DLD1 (cell line): Measurements from ENCODE around the gene ECM2.
"Not testable (repeated sequence)": the region's sequence is repeated elsewhere in the genome, so short reads cannot be mapped to it uniquely, and the experiment has no call there.

ENCODE experiments used
- in situ Hi-C: cut with HindIII; loops from 2 replicates; pipeline ENCODE4 v1.10.0; 2017; ENCODE audit warnings: low sequenced_read_pairs

The ECM2 gene

GRCh38 chr9:92535940-92536850 is at the start of gene ECM2:
Gene ECM2, minus strand, starts transcription at chr9:92535990. Its CDS starts 13,124 bp downstream, at chr9:92522866.
- in situ Hi-C loops = no loop called here

- in situ Hi-C loops = no loop called here
Measured at GRCh38 chr9:92576175-92576574, 40.4 kb upstream of the ECM2 start.

- in situ Hi-C loops = not testable (repeated sequence)
Measured at GRCh38 chr9:92573612-92574011, 37.8 kb upstream of the ECM2 start.

GRCh38 chr9:92571871-92572270 is 36.1 kb upstream of the ECM2 start:
- in situ Hi-C loops = not testable (repeated sequence)

GRCh38 chr9:92564982-92565381 is 29.2 kb upstream of the ECM2 start:
- in situ Hi-C loops = no loop called here

GRCh38 chr9:92564504-92564903 is 28.7 kb upstream of the ECM2 start:
- in situ Hi-C loops = no loop called here

- in situ Hi-C loops = no loop called here
Measured at GRCh38 chr9:92563116-92564100, 27.6 kb upstream of the ECM2 start.

- in situ Hi-C loops = no loop called here
Measured at GRCh38 chr9:92562461-92562967, 26.7 kb upstream of the ECM2 start.

- in situ Hi-C loops = no loop called here
Measured at GRCh38 chr9:92561374-92562330, 25.9 kb upstream of the ECM2 start.

- in situ Hi-C loops = no loop called here
Measured at GRCh38 chr9:92558612-92559374, 23.0 kb upstream of the ECM2 start.

- in situ Hi-C loops = no loop called here
Measured at GRCh38 chr9:92550765-92551164, 15.0 kb upstream of the ECM2 start.

GRCh38 chr9:92547356-92547755 is 11.6 kb upstream of the ECM2 start:
- in situ Hi-C loops = no loop called here

GRCh38 chr9:92545002-92545510 is 9.3 kb upstream of the ECM2 start:
- in situ Hi-C loops = no loop called here

GRCh38 chr9:92543972-92544371 is 8.2 kb upstream of the ECM2 start:
- in situ Hi-C loops = no loop called here

- in situ Hi-C loops = no loop called here
Measured at GRCh38 chr9:92538541-92538940, 2.8 kb upstream of the ECM2 start.

GRCh38 chr9:92534674-92535073 is 1.1 kb downstream of the ECM2 start:
- in situ Hi-C loops = no loop called here

- in situ Hi-C loops = no loop called here
Measured at GRCh38 chr9:92534204-92534603, 1.6 kb downstream of the ECM2 start.

- in situ Hi-C loops = no loop called here
Measured at GRCh38 chr9:92530893-92531292, 4.9 kb downstream of the ECM2 start.

GRCh38 chr9:92529124-92529523 is 6.7 kb downstream of the ECM2 start:
- in situ Hi-C loops = no loop called here
